ENCODE measurements around the gene NRG3.

NRG3 gene

GRCh38 chr10:81874875-81875466, at the start of gene NRG3:
TSS of gene NRG3 (plus strand) at chr10:81875194.
- no peak for DNase-seq

GRCh38 chr10:81828251-81828650, 46.7 kb upstream of the NRG3 start:
- no peak for DNase-seq

GRCh38 chr10:81831060-81831459, 43.9 kb upstream of the NRG3 start:
- no peak for DNase-seq

DNA sequence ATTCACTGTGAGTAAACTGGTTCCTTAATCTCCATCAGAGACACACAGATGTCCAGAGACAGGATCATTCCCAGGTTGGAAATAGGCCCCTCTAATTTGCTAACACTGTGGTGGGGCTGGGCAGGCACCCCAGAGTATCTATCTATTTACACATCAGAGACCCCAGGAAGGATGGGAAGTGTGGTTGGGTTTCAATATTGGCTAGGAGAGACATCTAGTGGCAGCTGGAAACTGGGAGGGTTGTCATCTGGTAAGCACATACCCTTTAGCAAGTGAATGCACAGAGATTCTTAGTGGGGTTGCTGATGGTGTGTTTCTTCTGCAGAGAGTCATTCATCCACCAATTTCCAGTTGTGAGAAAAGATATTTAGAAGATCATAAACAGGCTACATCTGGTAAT, 36.0 kb upstream of the NRG3 start:
- DNase-seq: no peak

GRCh38 chr10:81843042-81843441, 32.0 kb upstream of the NRG3 start:
- DNase-seq: no peak

DNA sequence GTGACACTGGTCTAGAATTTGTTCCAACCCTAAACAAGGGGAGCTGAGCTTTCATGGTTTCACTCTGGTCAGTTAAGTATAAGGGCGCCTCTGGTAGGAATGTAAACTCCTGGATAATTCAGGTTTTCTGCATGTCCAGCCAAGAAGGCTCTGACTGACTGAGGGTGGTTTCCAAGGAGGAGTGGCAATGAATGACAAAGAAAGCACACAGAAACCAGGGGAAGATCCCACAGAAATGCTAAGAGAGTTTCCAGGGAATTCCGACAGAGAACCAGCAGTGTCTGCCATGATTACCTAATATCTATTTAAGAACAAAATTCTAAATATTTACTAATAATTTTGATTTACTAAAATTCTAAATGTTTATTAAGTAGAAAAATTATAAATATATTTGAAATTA, 27.3 kb upstream of the NRG3 start:
- DNase-seq: no peak

DNA sequence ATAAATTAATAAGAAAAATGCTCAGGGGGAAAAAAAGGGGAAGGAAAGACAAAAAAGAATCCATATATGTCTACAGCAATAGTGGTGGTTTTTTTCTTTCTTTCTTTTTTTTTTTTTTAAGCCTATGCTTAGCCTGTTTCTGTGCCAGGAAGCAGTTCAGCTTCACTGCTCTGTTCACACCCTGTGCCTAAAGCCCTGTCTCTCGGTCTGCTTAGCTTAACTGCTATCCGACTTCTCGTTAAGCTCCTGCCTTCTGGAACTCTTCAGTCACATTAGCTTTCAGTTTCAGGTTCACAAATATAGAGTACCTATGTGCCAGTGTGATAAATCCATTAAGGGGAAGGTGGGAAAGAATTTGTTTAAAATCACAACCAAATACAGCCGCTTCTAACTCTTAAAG, 26.5 kb upstream of the NRG3 start:
- no peak for DNase-seq

- DNase-seq: no peak
Observed at GRCh38 chr10:81848931-81849330, 26.1 kb upstream of the NRG3 start.

DNA sequence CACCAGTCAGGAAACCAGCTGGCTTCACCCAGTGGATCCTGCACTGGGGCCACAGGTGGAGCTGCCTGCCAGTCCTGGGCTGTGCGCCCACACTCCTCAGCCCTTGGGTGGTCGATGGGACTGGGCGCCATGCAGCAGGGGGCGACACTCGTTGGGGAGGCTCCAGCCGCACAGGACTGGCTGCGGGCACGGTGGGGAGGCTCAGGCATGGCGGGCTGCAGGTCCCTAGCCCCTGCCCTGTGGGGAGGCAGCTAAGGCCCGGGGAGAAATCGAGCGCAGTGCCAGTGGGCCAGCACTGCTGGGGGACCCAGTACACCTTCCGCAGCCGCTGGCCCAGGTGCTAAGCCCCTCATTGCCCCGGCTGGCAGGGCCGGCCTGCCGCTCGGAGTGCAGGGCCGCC, 12.4 kb upstream of the NRG3 start:
- no peak for DNase-seq

DNA sequence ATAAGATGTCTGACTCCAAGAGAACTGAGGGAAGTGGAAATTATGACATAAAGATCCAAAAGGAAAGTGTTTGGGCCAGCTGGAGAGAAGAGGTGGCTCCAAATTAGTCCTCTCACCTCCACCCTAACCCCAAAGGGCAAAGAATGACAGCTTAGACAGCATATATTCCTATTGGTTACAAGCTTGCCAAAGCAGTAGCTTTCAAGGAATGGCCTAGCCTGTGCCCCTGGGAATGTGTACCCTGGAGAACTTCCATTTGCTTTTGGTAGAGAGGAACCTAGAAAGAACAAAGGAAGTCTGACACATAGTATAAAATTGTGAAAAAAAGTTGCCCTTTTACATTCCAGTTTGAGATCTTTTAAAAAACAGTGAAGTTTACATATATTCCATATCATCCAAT, 11.2 kb upstream of the NRG3 start:
- DNase-seq: no peak

- no peak for DNase-seq
Observed at GRCh38 chr10:81865581-81865980, 9.4 kb upstream of the NRG3 start.

GRCh38 chr10:81866753-81867152, 8.2 kb upstream of the NRG3 start:
- no peak for DNase-seq

DNA sequence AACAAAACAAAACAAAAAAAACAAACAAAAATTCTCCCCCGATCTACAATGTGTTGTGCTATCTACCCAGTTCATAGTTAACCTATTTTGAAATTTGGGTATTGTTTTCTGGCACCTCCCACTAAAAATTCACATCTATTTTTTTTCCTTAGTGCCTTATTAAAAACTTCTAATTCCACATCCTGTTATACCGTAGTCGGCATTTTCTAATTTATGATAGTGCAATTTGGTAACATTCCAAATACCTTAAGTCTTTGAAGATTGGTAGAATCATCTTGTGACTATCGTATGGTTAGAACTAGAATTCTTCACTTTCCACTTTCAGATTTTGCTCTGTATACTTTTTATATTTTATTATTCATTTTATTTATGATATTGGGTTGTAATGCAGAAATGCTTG, 4.5 kb upstream of the NRG3 start:
- no peak for DNase-seq

DNA sequence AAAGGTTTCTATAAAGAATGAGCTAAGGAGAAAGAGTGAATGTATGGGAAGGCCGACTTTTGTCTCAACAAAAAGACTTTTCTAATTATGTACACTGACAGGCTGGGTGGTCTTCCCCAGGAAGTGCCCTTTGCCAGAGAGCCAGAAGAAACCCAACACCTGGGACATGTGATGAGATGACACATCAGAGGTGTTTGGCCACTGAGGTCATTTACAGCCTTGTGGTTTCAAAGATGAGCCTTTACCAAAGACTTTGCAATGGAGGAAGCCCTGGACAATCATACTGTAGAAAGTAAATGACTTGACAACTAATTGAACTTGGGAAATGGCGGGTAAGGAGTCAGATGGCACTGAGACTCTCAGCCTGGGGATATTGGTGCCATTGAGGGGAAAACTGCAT, 3.4 kb upstream of the NRG3 start:
- no peak for DNase-seq

- DNase-seq: no peak
Observed at GRCh38 chr10:81872206-81872862, 2.7 kb upstream of the NRG3 start.

DNA sequence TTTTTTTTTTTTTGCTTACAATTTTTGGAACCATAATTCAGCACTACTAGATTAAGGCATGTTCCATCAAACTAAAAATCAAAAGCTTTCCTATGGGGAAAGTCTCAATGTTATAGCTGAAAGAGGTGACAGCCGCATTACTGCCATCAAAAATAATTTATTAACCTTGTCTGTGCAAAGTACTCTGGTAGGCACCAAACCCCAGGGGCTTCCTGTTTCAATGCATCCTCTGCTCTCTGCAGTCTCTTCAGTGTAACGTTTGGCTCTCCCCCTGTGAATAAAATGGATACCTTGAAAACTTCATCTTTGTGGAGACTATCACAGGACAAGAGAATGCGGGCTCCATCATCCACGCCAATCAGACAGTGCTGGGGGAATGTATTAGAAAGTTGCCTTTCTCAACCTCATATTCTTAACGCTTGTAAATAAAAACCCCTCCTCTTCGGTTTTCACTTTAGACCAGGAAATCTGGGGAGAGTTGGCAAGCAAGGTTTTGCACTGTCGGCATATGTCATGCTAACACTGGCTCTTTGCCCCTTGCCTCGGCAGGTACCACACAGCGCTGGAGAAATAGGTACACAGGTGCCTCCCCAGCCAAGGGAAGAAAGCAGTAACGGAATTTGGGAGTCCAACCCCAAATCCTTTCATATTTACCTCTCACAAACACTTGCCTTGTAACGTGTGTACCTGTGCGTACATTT, 1.6 kb upstream of the NRG3 start:
- no peak for DNase-seq

GRCh38 chr10:81873932-81874816, 820 bp upstream of the NRG3 start:
- DNase-seq: no peak

GRCh38 chr10:81875467-81876252, 666 bp downstream of the NRG3 start:
- no peak for DNase-seq

GRCh38 chr10:81876253-81877077, 1.5 kb downstream of the NRG3 start:
- DNase-seq: no peak

DNA sequence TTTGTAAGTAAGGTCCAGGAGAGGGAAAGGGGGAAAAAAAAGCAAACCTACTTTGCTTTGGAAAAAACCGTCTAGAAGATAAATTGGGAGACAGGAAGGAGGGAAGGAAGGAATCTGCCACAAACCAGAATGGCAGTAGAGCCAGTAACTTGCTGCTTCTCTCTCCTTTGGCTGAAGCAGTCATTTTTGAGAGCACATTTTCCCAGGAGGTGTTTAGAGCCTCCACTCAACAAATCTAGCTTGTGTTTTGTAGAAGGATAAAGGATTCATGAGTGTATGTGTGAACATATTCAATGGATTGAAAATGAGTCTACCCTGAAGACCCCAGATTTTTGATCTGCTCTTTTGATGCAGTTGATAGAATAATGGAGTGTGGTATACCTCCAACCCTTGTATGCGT, 2.6 kb downstream of the NRG3 start:
- DNase-seq: no peak

GRCh38 chr10:81882011-81882410, 7.0 kb downstream of the NRG3 start:
- no peak for DNase-seq

DNA sequence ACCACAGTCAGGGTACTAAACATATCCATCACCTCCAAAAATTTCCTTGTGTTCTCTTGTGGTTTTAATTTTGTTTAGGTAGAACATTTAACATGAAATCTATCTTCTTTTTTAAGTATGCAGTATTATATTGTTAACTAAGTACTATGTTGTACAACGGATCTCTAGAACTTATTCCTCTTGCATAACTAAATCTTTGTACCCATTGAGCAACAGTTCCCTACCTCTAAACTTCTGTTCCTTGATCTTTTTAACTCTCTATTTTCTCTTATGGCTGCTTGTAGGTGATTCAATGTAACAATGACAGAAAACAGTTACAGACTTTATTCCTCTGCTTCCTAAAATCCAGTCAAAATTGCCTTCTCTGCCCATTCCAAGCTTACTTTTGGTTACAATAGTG, 9.9 kb downstream of the NRG3 start:
- DNase-seq: no peak
